ENCODE measurements around the gene ATXN1.
A peak's percentile ranks its signal among the peaks of the same experiment; 100 is the strongest.
"Not testable (repeated sequence)": the region's sequence is repeated elsewhere in the genome, so short reads cannot be mapped to it uniquely, and the experiment has no call there.

The ATXN1 gene

DNA sequence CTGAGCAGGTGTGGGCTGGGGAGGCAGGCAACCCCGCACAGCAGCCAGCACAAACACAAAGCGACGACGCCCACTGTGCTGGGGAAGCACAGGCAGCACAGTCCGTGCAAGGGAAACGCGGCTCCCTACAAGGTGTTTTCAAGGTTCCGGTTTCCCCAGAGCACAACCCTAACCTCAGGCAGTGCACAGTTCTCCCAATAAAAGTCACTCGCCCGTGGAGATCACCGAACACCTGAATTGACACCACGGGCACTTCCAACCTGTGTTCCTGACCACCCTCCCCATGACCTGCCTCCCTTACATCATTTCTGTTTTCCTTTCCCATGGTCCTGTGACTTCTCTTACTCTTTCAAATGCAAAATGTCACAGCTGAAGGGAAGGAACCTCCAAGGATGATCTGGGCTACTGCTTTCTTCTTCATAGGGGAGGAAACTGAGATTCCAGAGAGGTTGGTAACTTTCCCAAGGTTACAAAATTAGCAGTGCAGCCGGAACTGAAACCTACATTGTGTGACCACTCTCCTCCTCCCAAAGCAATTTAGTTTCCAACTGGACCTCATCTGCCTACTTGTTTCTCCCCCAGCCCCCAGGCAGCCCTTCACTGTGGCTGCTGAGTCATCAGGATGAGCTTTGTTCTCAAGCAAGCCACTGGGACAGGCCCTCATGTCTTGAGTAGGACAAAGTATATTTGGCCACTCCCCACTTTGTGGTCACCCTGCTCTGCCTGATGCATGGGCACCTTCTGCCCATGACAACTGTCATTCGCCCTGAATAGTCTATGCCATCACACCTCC is 125.3 kb downstream of the ATXN1 start:
- DNase-seq = no peak

DNA sequence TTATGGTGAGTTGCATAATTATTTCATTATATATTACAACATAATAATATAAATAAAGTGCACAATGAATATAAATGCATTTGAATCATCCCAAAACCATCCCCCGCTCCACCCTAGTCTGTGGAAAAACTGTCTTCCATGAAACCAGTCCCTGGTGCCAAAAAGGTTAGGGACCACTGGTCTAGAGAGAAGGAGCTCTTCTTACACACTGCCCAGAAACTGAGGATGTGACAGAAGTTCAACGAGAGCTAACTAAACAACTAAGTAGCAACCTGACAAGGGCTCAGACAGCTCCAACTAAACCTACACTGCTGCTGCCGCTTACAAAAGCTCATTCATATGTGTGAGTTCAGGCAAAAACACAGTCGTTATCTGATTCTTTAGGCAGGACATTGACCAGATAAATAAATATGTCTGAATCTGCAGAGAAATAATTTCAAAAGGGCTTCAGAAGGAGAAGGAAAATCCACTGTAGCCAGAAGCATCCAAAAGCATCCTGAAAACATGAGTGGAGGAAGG is 125.9 kb downstream of the ATXN1 start:
- no peak for DNase-seq

- no peak for DNase-seq
Measured at GRCh38 chr6:16634855-16635254, 126.4 kb downstream of the ATXN1 start.

GRCh38 chr6:16633961-16634360 is 127.3 kb downstream of the ATXN1 start:
- no peak for DNase-seq

DNA sequence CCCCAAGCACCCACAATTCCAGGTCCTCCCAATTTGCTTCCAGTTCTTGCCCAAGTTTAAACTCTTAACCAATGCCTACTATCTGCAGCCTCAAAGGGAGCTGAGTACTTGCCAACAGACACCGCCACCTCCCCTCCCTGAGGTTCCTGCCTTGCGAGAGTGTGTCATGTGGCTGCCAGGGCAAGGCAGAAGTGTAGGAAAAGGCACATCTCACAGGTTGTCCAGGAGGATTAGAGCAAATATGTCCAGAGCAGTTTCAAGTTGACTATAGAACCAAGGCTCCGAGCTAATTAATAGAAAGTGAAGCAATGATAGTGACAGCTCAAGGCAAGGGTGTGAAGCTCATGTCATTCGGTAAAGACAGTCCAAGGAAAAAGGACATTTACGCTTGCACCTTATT is 127.8 kb downstream of the ATXN1 start:
- DNase-seq = no peak

DNA sequence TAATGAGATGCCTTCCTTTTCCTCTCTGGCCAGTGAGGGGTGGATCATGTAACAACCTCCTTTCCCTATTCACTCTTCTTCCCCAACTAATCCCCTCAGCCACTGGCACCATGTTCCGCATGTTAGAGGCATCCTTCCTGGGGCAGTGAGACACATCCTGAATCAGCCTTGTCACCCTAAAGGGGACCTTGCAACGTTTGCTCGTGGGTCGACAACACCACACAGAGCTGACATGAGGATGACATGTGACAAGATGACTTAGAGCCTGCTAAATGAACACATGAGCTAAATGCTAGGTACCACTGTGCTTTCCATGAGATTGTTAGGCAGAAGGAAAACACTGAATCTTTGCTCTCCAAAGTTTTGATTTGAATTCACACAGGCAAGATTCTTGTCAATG is 129.2 kb downstream of the ATXN1 start:
- no peak for DNase-seq

DNA sequence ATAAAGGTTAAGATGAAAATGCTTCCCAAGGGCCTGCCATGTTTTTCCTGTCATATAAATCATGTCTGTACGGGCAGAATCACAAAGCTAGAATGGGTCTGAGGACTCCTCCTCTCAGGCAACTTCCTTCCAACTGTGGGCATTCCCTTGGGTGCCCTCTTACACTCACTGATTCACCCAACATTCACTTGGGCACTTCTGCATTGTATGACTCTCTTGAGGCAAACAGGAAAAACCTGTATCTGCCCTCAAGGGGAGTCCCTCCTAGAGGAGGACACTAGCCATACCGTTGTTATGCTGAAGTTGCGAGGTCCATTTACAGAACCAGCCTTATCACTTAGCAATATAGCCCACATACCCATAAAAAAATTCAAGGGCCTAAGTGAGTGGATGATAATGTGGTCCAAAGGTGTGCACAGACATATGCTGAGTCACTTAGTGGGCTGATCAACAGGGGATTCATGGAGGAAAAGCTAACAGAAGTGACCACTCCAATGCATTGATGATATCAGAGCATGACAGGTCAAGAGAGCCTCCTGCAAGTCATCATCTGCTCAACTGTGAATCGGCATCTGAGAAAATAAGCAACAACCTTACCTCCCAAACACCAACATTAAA is 131.1 kb downstream of the ATXN1 start:
- DNase-seq = no peak

DNA sequence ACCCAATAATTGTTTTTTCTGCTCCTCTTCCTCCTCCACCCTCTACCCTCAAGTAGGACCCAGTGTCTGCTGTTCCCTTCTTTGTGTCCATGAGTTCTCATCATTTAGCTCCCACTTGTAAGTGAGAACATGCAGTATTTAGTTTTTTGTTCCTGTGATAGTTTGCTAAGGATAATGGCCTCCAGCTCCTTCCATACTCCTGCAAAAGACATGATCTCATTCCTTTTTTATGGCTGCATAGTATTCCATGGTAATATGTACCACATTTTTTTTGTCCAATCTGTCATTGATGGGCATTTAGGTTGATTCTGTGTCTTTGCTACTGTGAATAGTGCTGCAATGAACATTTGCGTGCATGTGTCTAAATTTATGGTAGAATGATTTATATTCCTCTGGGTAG is 132.7 kb downstream of the ATXN1 start:
- DNase-seq = not testable (repeated sequence)

DNA sequence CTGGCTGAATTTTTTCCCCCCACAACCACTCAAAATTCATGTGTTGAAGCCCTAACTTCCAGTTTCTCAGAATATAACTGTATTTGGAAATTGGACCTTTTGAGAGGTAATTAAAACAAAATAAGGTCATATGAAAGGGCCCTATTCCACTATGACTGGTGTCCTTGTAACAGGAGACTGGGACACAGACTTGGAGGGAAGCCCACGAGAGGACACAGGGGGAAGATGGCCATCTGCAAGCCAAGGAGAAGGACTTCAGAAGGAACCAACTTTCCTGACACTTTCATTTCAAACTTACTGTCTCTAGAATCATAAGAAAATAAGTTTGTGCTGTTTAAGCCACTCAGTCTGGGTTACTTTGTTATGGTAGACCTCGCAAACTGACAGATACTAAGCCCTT is 134.6 kb downstream of the ATXN1 start:
- no peak for DNase-seq

GRCh38 chr6:16625291-16626265 is 135.7 kb downstream of the ATXN1 start:
- no peak for DNase-seq

DNA sequence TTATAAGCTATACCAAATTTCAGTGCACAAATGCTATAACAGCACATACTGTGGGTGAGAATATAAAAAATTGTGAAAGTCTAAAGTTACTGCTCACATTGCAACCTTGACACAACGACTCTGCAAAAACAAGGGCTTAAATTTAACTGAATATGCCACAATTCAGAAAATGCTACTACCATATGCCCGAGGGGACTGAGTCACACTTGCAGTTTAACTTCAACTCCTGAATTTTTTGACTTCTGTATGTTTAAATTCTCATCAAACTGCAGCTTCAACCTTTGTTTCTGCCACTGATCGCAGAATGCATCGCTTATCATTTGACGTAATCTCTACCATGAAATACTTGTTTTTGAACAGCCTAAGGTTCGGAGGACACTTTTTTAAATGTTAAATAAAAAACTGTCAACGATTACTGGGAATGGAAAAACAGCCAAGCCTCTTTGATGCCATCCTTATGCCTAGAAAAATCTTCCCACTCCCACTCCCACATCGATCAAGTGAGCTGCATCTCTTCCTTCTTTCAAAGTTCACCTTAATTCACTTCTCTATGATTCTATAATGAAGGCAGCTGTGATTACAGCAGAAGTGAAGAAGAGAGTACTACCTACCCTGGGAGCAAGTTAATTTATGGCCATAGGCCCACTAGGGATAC is 136.5 kb downstream of the ATXN1 start:
- DNase-seq = no peak

GRCh38 chr6:16623731-16624130 is 137.5 kb downstream of the ATXN1 start:
- no peak for DNase-seq

DNA sequence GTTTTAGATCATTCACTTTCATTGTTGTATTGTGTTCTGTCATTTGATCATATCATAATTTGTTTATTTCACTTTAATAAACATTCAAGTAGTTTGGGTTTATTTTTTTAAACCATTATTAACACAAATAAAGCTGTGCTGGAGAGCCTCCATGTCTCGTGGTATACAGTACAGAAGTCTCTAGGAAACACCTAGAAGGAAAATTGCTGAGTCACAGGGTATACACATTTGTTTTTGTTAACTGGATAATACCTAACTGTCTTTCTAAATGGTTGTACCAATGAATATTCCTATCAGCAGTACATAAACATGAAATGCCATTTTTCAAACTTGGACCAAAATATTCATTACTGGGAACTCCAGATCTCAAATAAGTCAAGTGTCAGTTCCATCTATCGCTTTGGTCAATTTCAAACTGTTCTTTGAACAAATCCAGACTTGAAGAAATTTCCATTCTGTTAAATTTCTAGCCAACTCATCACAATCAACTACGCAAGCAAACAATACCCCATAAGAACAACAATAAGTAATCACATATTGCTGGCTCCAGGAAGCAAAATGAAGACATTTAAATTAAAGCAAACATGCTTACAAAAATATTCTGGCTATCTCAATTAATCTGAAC is 138.1 kb downstream of the ATXN1 start:
- no peak for DNase-seq

- no peak for DNase-seq
Measured at GRCh38 chr6:16622193-16622592, 139.1 kb downstream of the ATXN1 start.

- DNase-seq = no peak
Measured at GRCh38 chr6:16621002-16621401, 140.3 kb downstream of the ATXN1 start.

GRCh38 chr6:16619777-16620176 is 141.5 kb downstream of the ATXN1 start:
- DNase-seq = peak; percentile 52

DNA sequence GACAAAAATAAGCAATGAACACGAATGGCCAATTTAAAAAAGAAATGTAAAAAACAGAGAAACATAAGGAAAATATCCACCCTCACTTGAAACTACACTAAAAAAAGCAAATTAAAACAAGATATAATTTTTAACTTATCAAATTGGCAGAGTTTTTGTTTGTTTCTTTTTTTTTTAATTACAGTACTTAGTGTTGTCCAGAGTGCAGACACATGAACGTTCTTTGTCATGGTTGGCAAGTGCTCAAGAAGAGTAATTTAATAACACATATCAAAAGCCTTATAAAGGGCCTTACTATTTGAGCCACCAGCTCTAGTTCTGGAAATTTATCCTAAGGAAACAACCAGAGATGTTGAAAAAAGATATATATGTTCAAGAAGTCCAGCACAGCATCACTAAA is 142.3 kb downstream of the ATXN1 start:
- DNase-seq = no peak

GRCh38 chr6:16615215-16615614 is 146.0 kb downstream of the ATXN1 start:
- DNase-seq = not testable (repeated sequence)

DNA sequence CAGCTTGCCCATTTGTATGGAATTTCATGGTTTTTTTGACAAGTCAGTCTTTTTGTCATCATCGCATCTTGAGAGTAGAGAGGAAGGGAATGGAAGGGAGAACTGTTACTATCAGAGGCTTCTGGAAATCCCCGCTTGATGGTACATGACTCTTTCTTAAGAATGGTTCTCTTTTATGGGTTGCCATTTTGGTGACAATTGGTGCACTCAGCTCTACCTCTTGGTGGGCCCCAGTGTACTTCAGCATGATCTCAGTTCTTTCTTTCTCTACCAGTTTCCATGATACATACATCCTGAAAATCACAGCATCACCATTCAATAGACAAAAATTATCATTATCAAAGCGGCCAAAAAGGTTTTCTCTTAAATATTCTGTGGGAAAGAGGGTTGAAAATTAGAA is 147.1 kb downstream of the ATXN1 start:
- not testable (repeated sequence) for DNase-seq

DNA sequence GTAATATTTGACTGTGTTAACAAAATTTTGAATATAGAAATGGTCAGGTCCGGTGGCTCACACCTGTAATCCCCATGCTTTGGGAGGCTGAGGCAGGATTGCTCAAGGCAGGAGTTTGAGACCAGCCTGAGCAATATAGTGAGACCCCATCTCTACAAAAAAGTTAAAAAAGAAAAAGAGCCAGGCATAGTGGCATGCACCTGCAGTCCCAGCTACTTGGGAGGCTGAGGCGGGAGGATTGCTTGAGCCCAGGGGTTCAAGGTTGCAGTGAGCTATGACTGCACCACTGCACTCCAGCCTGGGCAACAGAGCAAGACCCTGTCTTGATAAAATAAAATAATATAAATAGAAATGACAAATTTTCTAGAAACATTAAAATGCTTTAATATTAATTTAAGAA is 147.8 kb downstream of the ATXN1 start:
- not testable (repeated sequence) for DNase-seq

DNA sequence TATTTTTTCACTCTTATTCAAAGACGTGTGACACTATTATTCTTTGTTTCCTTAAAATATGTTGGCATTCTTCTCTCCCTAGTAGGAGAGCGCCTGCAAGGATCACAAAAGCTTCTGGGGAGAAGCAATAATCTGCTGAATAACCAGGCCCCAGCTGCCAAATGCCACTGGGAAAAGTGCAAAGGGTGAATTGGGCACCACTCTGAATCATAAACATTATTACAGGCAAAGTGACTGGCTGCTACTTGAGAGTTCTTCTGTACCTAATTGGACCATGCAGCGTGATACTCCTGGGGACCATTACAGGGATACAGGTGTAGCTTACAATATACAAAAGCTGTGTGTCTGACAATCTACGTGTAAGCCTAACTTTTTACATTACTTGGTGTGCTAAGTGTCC is 152.8 kb downstream of the ATXN1 start:
- DNase-seq = no peak

- DNase-seq = no peak
Measured at GRCh38 chr6:16602035-16602434, 159.2 kb downstream of the ATXN1 start.

Data from CD4-positive, alpha-beta T cell treated with Interleukin-21 for 1 hour (primary cell).